NK-92 treated with Interleukin-12 subunit alpha and Interleukin-12 subunit beta, amount 100 ng/mL, for 24 hours (cell line): Measurements from ENCODE around the gene MAPKAPK2.

ENCODE experiments used
- DNase-seq: peaks from one replicate; lab custom pipeline; 2025; lab: John Stamatoyannopoulos, UW

The MAPKAPK2 gene

GRCh38 chr1:206704226-206704625 lies 19.5 kb downstream of the MAPKAPK2 start:
- DNase-seq: no peak

GRCh38 chr1:206705191-206705590 lies 20.5 kb downstream of the MAPKAPK2 start:
- no peak for DNase-seq

GRCh38 chr1:206705726-206706297 lies 21.1 kb downstream of the MAPKAPK2 start:
- DNase-seq: no peak

GRCh38 chr1:206706298-206706791 lies 21.6 kb downstream of the MAPKAPK2 start:
- no peak for DNase-seq

DNA sequence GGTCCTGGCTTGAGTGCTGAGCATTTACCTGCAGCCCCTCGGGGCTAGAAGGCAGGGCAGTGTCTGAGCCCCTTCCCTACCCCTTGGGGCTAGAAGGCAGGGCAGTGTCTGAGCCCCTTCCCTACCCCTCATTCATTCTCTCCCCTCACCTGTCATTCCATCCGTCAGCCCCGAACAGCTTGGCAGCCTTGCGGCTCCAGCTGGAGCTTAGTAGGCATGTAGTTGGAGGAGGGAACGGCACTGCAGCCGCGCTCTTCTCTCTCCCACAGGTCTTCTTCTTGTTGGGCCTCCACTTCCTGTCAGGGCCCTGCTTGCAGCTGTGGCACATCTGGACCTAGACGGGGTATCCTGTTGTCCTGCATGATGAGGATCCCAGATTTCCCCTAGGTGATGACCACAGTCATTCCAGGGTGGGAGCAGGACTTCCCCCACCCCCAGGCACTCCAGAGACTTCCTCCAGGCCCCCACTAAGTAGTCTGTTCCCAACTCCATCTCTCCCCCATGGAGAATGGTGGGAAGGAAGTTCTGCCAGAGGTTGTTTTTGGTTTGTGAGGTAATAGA lies 22.2 kb downstream of the MAPKAPK2 start:
- no peak for DNase-seq

- DNase-seq: no peak
Observed at GRCh38 chr1:206708058-206708457, 23.4 kb downstream of the MAPKAPK2 start.

DNA sequence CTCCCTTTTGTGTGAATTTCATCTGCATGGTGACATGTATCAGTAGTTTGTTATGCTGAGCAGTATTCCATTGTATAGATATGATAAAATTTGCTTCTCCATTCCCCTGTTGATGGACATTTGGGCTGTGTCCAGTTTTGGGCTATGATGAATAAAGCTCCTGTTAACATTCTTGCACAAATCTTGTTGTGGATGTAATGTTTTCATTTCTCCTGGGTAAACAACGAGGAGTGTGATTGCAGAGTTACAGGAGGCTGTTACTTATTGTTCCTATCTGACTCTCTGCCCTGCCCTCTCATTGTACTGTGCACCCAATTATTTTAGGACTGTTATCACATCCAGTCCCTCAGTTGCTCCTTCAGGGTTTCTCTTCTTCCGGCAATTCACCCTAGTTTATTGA lies 24.2 kb downstream of the MAPKAPK2 start:
- DNase-seq: no peak

DNA sequence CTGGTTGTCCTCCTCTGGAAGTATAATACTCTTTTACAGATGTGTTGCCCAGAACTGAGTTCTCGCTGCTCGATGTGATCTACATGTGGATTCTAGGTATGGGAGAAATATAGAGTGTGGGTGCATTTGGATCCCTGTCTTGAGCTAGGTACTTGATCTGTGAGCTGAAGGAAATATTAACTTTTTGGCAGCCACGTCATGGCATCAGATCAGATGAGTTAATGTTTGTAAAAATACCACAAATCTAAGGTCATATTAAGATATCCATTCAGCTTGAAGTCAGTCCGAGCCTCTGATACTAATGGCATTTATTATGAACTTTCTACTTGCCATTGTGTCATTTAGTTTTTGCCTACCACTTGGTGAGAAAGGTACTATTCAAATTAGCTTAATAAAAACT lies 24.6 kb downstream of the MAPKAPK2 start:
- no peak for DNase-seq

DNA sequence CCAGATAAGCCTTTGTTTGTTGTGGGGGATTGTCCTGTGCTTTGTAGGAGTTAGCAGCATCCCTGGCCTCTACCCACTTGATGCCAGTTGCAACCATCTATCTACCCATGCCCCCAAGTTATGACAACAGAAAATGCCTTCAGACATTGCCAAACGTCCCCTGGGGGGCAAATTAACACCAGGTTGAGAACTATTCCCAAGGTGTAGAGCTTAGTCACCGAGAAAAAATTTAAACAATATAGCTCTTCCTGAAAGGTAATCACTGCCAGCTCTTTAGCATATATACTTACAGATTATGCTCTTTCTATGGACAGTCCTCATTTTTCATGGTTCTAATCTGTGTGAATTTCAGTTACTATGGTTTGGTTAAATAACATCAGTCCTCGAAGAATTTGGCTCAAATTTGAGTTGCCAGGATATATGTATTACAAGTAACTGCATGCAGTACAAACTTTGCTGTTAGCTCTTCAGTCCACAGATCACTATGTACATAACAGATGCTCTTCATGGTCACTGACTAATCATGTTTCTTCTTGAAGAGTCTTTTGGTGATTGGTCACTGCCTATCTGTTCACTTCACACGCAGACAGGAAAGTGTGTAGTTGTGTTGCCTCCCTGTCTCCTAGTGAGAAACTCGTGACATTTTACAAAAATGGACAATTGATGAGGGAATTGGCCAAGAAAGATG lies 25.2 kb downstream of the MAPKAPK2 start:
- DNase-seq: no peak

- DNase-seq: no peak
Observed at GRCh38 chr1:206710460-206710823, 25.7 kb downstream of the MAPKAPK2 start.

GRCh38 chr1:206713070-206713469 lies 28.4 kb downstream of the MAPKAPK2 start:
- peak; percentile 66 for DNase-seq

DNA sequence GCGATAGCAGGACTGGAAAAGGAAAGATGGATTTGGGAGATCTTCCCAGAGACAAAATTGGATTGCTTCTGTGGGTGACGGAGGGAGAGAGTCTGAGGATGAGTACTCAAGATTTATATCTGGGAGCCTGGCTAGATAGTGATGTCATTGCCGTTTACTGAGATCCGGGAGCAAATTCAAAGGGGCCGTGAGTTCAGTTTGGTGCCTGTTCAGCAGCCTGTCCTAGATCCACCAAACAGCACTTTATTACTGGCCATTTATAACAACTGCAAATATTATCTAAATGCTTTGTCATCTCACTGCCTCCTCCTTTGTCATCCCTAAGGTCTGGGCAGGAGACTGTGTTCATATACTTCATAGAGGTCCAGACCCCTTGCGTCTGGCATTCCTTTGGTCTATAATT lies 29.2 kb downstream of the MAPKAPK2 start:
- DNase-seq: no peak

DNA sequence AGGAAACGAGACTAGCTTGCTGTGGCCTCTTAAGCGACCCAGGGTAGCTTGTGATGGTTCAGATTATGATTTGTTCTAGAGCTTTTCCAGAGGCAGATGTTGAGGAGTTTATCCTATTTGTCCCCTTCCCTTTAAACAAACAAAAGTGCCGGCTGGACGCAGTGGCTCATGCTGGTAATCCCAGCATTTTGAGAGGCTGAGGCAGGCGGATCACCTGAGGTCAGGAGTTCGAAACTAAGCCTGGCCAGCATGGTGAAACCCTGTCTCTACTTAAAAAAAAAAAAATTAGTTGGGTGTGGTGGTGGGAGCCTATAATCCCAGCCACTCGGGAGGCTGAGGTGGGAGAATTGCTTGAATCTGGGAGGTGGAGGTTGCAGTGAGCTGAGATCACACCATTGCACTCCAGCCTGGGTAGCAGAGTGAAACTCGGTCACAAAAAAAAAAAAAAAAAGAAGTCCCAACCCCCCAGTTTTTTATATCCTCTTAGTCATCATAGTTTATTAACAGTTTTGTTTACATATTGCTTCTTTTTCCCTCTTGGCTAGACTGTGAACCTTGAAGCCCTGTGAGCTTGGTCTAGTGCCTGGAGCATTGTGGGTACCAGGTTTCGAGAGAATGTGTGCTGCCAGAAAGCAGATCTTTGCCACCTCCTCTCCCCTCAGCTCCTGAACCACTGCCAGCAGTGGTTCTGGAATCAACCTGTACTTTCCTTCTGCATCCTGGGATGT lies 29.8 kb downstream of the MAPKAPK2 start:
- DNase-seq: peak; percentile 35

GRCh38 chr1:206715120-206715519 lies 30.4 kb downstream of the MAPKAPK2 start:
- DNase-seq: no peak

DNA sequence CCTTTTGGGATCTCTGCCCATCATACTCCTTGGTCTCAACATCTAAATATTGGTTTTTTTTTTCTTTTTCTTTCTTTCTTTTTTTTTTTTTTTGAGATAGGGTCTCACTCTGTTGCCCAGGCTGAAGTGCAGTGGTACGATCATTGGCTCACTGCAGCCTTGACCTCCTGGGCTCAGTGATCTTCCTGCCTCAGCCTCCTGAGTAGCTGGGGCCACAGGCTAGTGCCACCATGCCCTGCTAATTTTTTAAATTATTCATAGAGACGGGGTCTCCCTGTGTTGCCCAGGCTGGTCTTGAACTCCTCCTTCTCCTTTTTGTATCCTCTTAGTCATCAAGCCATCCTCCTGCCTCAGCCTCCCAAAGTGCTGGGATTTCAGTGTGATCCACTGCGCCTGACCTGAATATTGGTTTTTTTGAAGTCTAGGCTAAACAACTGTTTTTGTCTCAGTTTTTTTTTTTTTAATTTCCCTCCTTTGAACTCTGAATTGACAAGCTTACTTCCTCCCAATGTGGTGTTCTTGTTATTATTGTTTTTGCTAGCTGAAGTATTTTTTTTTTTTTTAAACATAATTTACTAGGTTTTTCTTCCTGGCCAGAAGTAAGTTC lies 30.9 kb downstream of the MAPKAPK2 start:
- no peak for DNase-seq

DNA sequence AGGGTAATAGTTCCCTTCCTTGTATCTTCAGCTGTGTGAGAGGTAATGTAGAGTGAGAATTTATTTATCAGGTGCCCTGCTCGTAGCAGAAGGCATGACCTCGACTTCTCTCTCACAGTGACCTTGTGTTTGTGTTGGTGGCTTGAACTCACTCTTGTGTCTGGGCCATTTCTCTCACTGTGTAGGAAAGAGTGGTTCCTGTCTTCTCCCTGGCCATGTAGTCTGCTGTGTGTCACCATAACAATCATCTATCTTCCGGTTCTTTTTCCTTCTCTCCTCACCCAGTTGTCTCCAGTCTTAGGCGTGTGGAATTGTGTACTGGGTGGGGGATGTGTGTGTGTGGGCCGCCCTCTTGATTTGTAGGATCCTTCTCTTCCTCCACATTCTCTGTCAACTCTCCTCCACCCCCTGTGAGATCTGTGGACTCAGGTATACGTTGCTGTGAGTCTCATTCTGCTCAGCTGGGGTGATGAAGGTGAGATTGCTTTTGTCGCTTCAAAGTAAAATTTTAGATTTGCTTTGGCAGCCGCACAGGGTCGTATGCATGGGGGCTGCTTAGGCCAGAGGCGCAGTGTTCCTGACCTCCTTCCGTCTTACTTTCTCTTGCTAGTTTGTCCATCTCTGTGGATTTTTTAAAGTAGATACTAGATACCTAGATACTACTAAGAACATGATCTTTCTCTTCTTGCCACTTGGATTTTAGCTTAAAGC lies 31.6 kb downstream of the MAPKAPK2 start:
- DNase-seq: no peak

GRCh38 chr1:206716870-206717673 lies 32.4 kb downstream of the MAPKAPK2 start:
- DNase-seq: no peak

GRCh38 chr1:206717674-206717989 lies 32.9 kb downstream of the MAPKAPK2 start:
- no peak for DNase-seq

DNA sequence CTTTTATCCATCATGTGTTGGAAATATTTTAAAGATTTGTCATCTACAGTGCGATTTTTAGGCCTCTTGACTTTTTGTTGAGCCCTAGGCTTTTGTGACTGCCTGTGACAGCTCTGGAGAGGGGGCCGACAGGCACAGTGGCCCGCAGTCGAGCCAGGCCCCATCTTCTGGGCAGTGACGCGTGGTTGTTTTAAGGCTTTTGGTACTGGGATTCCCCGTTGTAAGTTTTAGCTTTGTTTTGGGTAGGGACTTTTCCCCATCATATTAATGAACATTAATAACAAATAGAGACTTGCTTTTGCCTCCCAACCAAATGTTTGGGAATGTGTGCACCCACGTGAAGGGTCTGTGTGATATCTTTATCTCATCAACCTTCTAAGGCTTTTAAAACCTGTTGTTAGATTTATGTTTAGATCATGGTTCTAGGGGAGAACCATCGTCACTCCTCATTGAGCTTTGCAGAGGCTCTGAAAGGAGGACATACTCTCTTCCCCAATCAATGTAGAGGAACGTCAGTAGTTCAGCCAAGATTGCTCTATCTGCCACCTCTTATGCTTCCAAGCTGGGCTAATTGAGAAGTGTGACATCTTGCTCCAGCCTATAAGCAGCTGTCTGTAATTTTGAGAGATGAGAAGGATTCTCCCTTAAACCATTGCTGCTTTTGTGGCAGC lies 34.6 kb downstream of the MAPKAPK2 start:
- DNase-seq: no peak

DNA sequence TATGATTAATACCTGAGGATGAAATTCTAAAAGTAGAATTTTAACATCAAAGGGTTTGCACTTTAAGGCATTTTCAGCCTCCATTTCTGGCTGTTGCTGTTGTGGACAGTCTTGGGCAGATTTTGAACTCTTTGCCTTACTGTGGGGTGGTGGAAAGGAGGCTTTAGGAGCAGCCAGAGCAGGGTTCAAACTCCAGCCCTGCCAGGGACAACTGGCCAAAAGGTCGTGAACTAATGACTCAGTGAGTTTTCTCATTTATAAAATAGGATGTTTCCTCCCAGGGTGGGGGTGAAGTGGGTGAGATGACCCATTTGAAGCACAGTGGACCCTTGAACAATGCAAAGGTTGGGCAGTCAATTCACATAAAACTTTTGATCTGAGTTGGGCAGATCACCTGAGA lies 36.7 kb downstream of the MAPKAPK2 start:
- no peak for DNase-seq
